HG03575 (cell line): ENCODE results near the gene WIZ.
"Not testable (repeated sequence)": the region's sequence is repeated elsewhere in the genome, so short reads cannot be mapped to it uniquely, and the experiment has no call there.

Experiments
- ATAC-seq: cut with Tn5 transposase; IDR thresholded peaks from one replicate; pipeline ENCODE4 v1.9.1; 2021; ENCODE audit not compliant: unreplicated experiment, insufficient number of reproducible peaks, low FRiP score; ENCODE audit errors: extremely low read depth

The WIZ gene

DNA sequence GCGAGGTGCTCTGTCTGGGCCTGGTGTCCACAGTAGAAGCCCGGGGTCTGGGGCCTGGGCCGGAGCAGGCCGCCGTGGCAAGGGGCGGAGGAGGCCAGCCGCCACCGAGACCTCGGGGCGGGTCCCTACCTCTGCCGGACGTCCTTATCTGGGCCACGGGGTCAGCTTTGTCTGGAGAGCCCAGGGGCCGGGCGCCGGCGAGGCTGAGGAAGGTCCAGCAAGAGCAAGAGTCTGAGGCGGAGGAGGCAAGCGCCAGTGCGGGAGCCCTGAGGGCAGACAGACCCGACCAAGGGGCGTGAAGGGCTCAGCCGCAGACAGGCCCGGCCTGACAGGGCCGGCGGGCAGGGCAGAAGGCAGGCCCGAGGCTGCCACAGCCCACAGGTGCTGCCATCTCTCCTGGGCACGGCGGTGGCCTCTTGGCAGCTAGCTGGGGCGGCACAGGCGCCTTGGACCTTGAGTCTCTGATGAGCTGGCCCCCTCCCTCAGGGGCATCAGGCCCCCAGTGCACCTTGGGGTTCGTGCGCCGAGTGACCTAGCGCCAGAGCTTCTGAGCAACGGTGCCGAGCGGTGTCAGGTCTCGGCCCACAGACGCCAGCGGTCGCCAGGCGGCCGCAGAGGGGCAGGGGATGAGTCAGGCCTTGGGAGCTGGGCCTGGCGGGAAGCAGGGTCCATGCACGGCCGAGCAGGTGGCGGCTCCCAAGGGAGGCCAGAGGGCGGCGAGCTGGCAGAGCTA, 51.1 kb downstream of the WIZ start:
- ATAC-seq: no peak

GRCh38 chr19:15397782-15398181, 52.0 kb downstream of the WIZ start:
- no peak for ATAC-seq

GRCh38 chr19:15397236-15397635, 52.5 kb downstream of the WIZ start:
- no peak for ATAC-seq

- ATAC-seq: no peak
Measured at GRCh38 chr19:15396436-15396835, 53.3 kb downstream of the WIZ start.

DNA sequence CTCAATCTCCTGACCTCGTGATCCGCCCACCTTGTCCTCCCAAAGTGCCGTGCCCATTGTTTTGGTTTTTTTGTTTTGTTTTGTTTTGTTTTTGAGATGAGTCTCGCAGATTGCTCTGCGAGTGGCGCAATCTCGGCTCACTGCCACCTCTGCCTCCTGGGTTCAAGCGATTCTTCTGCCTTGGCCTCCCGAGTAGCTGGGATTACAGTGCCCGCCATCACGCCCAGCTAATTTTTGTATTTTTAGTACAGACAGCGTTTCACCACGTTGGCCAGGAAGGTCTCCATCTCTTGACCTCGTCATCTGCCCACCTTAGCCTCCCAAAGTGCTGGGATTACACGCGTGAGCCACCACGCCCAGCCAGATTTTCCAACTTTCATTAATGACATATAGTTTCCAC, 54.5 kb downstream of the WIZ start:
- ATAC-seq: not testable (repeated sequence)

DNA sequence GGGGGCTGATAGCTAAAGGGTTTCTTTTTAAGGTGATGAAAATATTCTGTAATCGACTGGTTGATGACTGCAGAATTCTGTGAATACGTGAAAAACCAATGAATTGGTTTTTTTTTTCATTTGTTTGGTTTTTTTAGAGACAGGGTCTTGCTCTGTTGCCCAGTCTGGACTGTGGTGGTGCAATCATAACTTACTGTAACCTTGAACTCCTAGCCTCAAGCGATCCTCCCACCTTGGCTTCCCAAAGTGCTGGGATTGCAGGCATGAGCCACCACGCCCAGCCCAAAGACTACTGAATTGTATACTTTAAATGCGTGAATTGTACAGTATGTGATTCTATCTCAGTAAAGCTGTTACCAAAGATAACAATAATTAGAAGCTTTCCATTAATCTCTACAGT, 55.3 kb downstream of the WIZ start:
- no peak for ATAC-seq

DNA sequence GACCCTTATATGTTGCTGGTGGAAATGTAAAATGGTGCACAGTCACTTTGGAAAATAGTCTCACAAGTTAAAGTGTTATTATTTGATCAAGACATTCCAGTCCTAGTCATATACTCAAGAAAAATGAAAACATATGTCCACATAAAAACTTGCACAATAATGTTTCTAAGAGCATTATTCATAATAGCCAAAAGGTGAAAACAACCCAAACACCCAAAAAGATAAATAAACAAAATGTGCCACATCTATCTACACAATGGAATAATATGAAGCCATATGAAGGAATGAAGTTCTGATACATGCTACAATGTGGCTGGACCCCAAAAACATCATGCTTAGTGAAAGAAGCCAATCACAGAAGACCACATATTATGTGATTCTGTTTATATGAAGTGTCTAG, 55.8 kb downstream of the WIZ start:
- no peak for ATAC-seq

GRCh38 chr19:15390814-15391213, 58.9 kb downstream of the WIZ start:
- no peak for ATAC-seq

DNA sequence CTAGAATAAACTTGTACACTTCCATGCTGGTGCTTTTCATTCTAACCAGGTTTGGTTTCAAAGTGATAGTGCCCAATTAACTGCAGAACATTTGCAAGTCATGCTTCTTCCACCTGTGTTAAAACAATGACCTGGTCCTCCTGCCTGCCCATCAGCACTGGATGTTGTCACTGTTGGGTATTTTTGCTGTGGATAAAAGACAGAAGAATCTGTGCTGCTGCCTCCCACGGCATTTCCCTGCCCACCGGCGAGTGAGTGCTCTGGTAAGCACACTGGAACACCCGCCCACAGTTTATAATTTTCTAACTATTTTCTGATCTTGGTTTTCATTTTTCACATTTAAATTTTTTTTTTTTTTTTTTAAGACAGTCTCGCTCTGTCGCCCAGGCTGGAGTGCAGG, 67.9 kb downstream of the WIZ start:
- no peak for ATAC-seq

DNA sequence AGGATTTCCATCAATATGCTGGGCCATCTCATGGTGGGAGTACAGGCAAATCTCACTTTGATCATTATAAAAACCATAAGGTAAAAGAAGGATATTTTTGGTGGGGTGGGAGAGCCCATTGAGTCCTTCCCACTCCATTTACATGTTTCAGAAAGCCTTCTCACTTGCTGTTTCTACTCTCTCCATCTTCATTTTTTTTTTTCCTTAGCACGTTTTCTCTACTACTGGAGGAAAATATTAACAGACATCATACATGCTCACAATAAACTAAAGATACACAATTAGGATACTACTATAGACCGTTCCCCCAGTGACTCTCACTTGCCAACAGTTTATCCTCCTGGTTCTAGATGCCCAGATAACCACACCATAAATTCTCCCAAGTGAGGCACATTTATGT, 68.3 kb downstream of the WIZ start:
- no peak for ATAC-seq

- ATAC-seq: peak; percentile 21
Measured at GRCh38 chr19:15379999-15380647, 69.6 kb downstream of the WIZ start.

DNA sequence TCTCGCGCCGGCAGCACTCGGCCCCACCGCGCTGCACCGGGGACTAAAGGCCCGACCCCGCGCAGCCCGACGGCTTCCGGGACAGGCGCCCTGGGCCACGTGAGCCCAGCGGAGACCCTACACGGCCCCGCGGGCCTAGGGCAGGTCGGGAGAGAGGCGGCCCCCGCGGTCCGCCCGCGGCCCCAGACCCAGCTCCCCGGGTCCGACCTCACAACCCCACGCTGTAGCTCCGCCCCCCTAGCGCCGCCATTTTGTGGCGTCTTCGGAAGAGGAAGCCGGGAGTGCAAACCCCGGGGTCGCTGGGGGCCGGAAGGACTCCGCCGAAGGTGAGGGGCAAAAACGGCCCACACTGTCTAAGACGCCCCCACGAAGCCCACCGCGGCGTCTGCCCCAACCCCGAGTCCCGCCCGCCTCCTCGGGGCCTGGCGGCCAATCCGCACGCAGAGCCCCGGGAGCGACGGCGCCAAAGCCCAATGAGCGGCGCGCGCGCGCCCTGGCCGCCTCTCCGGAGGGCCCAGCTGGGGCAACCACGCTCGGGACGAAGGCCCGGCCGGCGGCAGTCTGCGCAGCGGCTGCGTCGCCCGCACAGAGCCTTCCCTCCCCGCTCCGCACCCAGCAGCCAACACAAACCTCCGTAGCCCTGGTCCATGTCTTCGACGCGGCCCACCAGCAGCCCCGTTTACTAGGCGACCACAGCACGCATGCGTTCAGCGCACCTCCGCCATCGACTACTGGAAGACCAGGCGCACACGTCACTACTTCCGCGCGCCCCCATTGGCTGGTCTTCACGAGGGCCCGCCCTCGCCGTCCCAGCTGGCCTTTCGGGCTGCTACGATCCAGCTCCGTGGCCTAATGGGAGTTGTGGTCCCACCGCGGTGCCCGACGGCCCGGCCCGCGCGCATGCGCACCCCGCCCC, 70.4 kb downstream of the WIZ start, which contains the start of gene AKAP8:
TSS of gene AKAP8 (minus strand) at position 705 of the 916 bp plus-strand sequence. CDS start at position 649, 56 bp downstream.
- ATAC-seq: peak; percentile 37

DNA sequence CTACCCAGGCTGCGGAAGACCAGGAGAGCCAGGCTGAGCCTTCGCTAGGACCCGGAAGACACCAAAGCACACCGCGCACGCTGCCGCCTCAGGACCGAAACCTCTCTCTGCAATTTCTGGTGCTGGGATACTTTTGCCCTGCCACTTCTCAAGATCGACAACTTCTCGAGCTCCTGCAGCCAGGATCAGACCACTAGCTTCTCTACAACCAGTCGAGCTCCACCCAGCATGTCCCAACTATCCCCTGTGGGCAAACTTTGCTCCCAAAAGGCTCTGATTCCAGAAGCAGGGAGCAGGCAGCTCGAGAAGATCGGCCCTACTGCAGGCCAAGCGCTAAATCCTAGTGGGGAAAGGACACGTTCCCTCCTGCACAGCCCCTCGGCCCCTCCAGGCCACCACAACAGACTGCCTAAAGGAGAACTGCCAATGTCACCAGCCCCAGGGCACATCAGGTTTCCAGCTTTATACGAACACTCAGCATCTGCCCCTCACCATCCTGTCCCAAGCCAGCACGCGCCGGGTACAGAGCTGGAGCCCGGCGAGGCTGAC, 71.1 kb downstream of the WIZ start:
- no peak for ATAC-seq

- ATAC-seq: no peak
Measured at GRCh38 chr19:15374796-15375440, 74.8 kb downstream of the WIZ start.

GRCh38 chr19:15374105-15374651, 75.6 kb downstream of the WIZ start:
- ATAC-seq: no peak

- no peak for ATAC-seq
Measured at GRCh38 chr19:15373644-15374043, 76.1 kb downstream of the WIZ start.

DNA sequence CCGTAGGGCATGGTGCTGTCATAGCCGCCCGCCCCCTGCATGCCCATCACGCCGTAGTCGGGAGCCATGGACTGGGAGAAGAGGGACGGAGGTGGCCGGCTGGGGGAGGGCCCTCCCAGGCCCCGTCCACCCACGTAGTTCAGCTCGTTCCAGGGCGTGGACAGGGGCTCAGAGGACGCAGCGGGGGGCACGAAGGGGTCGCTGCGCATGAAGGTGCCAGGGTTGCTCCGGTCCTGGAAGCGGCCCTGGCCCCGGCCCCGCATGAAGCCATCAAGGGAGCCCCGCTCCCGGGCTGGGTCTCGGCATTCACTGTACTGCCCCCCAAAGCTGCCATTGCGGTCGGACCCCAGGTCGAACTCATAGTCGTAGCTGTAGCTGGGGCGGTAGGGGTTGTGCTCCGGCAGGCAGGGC, 76.9 kb downstream of the WIZ start:
- no peak for ATAC-seq

GRCh38 chr19:15372470-15372869, 77.3 kb downstream of the WIZ start:
- ATAC-seq: no peak
